GM19395 (cell line): ENCODE results near the gene CKAP5.

Experiments
- ATAC-seq: cut with Tn5 transposase; IDR thresholded peaks from one replicate; pipeline ENCODE4 v1.9.1; 2021; ENCODE audit warnings: mild to moderate bottlenecking, moderate library complexity; ENCODE audit not compliant: unreplicated experiment

Gene CKAP5

GRCh38 chr11:46776878-46777277, 69.2 kb downstream of the CKAP5 start:
- ATAC-seq = no peak

- no peak for ATAC-seq
Observed at GRCh38 chr11:46769636-46770221, 76.4 kb downstream of the CKAP5 start.

GRCh38 chr11:46766656-46767055, 79.4 kb downstream of the CKAP5 start:
- no peak for ATAC-seq

GRCh38 chr11:46762248-46762647, 83.8 kb downstream of the CKAP5 start:
- ATAC-seq = no peak

GRCh38 chr11:46761807-46762206, 84.3 kb downstream of the CKAP5 start:
- ATAC-seq = no peak

- no peak for ATAC-seq
Observed at GRCh38 chr11:46760429-46761128, 85.5 kb downstream of the CKAP5 start.

- no peak for ATAC-seq
Observed at GRCh38 chr11:46759196-46759595, 86.9 kb downstream of the CKAP5 start.

GRCh38 chr11:46755962-46756361, 90.1 kb downstream of the CKAP5 start:
- no peak for ATAC-seq

- no peak for ATAC-seq
Observed at GRCh38 chr11:46747150-46747549, 98.9 kb downstream of the CKAP5 start.

GRCh38 chr11:46745995-46746394, 100.1 kb downstream of the CKAP5 start:
- ATAC-seq = no peak

- no peak for ATAC-seq
Observed at GRCh38 chr11:46745328-46745727, 100.8 kb downstream of the CKAP5 start.

GRCh38 chr11:46743693-46744339, 102.3 kb downstream of the CKAP5 start:
- no peak for ATAC-seq

GRCh38 chr11:46743043-46743442, 103.0 kb downstream of the CKAP5 start:
- ATAC-seq = no peak

GRCh38 chr11:46741600-46742484, 104.2 kb downstream of the CKAP5 start:
- ATAC-seq = no peak

- no peak for ATAC-seq
Observed at GRCh38 chr11:46738887-46739286, 107.2 kb downstream of the CKAP5 start.

- no peak for ATAC-seq
Observed at GRCh38 chr11:46737699-46738098, 108.4 kb downstream of the CKAP5 start.

- no peak for ATAC-seq
Observed at GRCh38 chr11:46736615-46737014, 109.5 kb downstream of the CKAP5 start.

- no peak for ATAC-seq
Observed at GRCh38 chr11:46736146-46736545, 109.9 kb downstream of the CKAP5 start.

- ATAC-seq = no peak
Observed at GRCh38 chr11:46733234-46733633, 112.8 kb downstream of the CKAP5 start.

GRCh38 chr11:46731545-46731944, 114.5 kb downstream of the CKAP5 start:
- no peak for ATAC-seq
